ENCODE data around the gene CTH.
"Not testable (repeated sequence)": the region's sequence is repeated elsewhere in the genome, so short reads cannot be mapped to it uniquely, and the experiment has no call there.

CTH gene

DNA sequence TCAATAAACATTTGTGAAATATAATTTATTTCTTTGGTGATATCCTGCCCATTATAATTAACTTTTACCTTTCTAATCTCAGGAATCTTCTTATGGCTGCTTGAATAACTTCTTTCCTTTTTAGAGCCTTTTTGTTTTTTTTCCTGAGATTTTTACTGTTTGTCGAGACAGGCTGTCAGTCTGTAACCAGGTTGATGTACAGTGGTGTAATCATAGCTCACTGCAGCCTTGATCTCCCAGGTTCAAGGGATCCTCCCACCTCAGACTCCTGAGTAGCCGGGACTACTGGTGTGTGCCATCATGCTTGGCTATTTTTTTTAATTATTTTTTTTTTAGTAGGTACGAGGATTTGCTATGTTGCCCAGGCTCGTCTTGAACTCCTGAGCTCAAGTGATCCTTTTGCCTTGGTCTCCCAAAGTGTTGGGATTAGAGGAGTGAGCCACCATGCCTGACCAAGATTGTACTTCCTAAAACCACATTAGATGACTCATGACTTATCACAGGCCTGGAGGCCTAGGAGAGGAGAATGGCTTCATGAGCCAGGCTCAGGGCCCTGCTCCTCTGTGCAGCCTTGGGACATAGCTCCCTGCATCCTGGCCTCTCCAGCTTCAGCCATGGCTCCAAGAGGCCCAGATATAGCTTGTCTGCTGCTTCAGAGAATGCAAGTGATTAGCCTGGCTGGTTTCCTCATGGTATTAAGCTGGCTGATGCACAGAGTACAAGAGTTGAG lies 48.6 kb downstream of the CTH start:
- no peak for DNase-seq

DNA sequence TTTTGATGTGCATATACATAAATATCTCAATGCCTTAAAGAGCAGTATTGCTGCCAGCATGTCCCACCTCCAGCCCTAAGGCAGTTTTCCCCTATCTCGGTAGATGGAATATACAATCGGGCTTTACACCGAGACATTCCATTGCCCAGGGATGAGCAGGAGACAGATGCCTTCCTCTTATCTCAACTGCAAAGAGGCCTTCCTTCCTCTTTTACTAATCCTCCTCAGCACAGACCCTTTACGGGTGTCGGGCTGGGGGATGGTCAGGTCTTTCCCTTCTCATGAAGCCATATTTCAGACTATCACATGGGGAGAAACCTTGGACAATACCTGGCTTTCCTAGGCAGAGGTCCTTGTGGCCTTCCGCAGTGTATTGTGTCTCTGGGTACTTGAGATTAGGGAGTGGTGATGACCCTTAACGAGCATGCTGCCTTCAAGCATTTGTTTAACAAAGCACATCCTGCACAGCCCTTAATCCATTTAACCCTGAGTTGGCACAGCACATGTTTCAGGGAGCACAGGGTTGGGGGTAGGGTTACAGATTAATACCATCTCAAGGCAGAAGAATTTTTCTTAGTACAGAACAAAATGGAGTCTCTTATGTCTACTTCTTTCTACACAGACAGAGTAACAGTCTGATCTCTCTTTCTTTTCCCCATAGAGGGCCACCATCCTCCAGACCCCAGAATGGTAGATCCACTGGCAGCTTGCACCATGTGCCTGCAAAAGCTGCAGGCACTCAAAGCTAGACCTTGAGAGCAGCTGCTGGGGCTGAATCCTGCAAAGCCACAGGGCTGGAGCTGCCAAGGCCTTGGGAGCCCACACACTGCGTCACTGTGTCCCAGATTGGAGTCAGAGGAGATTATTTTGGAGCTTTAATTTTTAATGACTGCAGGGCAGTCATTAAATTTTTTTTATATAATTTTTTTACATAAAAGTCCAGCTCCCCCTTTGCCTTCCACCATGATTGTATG lies 50.0 kb downstream of the CTH start:
- peak; percentile 38 to 58 for DNase-seq

DNA sequence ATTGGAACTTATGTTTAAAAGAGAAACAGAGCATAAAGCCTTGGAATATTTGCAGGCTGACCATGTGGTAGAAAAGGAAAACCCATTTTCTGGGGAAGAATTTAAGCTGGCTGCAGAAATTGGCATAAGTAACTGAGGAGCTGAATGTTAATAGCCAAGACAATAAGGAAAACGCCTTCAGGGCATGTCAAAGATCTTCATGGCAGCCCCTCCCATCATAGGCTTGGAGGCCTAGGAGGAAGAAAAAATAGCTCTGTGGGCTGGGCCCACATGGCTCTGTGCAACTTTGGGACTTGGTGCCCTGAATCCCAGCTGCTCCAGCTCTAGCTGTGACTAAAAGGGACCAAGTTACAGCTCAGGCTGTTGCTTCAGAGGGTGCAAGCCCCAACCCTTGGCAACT lies 51.5 kb downstream of the CTH start:
- no peak for DNase-seq

DNA sequence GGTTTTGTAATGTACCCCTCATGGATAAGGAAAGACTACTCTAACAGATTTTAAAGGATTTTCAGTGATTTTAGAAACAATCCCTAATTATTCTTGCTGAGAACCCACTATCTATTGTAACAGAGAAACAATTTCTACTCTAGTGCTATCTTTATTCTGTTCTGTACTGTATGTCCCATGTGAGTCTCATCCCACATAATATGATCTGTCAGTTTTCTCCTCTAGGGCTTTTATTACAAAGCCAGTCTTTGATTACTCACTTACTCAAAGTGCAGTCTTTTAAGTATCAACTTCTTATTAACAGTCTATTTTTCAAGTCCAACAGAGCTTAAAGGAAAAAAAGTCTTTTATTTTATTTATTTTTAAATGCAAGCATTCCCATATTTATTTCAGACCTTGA lies 54.8 kb downstream of the CTH start:
- no peak for DNase-seq

DNA sequence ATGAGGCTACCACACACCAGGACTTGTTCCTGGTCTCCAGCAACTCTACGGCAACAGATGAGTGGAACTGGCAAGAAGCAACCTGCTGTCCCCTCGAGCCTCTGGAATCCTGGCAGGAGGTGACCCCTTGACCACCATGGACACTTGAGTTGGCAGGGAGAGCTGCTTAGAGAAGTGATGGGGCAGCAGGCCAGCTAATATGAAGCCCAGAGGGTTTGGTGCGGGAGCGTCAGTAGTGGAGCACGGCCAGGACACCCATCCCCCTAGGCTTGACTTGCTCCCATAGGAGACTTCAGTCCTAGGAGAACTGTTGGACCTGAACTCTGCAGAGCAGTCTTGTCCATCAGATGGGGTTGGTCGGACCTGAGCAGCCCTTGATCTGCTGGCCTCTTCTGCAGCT lies 56.5 kb downstream of the CTH start:
- no peak for DNase-seq

DNA sequence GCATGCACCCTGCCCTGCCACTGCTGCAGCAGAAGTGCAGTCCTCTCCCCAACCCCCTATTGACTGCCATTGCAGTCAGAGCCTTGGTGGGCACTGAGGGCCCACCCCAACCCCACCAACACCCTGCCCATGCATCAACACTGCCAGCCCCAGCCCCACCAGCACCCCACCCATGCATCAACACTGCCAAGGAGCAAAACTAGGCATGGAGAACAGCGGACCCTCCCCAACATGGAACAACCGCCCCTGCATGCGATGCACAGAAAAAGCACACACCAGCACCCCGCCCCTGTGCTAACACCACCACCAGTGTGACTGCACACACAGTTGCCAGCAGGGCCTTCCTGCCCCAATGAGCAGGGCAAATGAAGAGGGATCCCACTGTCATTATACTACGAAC lies 57.1 kb downstream of the CTH start:
- no peak for DNase-seq

DNA sequence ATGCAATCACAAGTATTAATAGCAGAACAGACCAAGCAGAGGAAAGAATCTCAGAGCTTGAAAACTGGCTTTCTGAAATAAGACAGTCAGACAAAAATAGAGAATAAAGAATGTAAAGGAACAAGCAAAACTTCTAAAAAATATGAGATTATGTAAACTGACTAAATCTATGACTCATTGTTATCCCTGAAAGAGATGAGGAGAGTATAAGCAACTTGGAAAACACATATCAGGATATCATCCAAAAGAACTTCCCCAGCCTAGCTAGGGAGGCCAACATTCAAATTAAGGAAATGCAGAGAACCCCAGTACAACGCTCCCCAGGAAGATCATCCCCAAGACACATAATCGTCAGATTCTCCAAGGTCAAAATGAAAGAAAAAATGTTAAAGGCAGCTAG lies 58.1 kb downstream of the CTH start:
- DNase-seq, result not testable (repeated sequence)

DNA sequence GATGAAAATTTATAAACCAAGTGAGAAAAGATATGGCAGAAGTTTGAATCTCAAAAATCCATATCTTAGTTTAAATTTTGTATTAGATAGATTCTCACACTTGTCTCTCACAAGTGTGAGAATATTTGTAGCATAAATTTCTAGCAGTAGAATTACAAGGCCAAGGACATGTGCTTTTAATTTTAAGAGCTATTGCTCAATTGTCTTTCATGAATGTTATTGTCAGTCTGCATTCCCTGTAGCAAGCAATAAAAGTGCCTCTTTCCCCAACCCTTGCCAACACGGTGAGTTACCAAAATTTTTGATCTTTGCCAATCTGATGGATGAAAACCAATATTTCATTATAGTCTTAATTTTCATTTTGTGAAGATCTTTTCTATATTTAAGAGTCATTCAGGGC lies 64.0 kb downstream of the CTH start:
- DNase-seq, result no peak

DNA sequence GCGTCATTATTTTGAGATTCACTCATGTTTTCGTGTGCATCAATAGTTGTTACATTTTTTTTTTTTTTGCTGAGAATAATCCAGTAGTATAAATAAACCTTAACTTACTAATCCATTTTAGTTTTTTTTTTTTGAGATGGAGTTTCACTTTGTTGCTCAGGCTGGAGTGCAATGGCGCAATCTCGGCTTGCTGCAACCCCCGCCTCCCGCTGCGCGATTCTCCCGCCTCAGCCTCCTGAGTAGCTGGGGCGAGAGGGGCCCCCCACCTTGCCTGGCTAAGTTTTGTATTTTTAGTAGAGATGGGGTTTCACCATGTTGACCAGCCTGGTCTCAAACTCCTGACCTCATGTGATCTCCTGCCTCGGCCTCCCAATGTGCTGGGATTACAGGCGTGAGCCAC lies 66.0 kb downstream of the CTH start:
- no peak for DNase-seq

DNA sequence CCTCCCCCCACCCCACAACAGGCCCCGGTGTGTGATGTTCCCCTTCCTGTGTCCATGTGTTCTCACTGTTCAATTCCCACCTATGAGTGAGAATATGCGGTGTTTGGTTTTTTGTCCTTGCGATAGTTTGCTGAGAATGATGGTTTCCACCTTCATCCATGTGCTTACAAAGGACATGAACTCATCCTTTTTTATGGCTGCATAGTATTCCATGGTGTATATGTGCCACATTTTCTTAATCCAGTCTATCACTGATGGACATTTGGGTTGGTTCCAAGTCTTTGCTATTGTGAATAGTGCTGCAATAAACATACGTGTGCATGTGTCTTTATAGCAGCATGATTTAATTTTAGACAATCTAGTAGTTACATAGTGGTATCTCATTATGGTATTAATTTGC lies 66.8 kb downstream of the CTH start:
- not testable (repeated sequence) for DNase-seq

DNA sequence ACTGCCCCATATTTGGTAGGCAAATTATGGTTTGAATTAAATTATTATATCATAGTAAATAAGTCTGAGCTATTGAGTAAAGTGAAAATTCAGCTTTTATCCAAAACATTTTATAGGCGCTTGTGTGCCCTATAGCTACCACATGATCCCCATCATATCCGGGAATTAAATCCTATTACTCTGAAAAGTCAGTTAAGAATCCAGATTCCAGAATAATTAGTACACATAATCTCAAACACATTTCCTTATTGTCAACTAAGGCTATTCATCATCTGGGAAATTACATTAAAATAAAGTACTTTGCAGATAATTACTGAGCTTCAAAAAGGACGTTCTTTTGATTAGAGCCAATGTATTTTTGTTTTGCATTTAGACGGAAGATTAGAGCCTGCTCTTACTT lies 72.3 kb downstream of the CTH start:
- peak in 1 of 2 experiments; percentile 39 for DNase-seq

DNA sequence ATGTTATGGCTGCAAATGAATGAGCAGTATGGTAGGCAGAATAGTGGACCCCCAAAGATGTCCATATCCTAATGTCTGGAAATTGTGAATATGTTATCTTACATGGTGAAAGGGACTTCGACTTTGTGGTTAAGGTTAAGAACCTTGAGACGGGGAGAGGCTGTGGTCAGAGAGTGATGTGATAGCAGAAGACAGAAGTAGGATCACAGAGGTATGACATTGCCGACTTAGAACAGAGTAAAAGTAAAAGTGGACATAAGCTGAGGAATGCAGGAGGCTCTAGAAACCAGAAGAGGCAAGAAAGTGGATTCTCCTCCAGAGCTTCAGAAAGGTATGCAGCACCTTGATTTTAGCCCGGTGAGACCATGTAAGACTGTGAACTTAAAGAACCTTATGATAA lies 74.6 kb downstream of the CTH start:
- DNase-seq, result no peak

DNA sequence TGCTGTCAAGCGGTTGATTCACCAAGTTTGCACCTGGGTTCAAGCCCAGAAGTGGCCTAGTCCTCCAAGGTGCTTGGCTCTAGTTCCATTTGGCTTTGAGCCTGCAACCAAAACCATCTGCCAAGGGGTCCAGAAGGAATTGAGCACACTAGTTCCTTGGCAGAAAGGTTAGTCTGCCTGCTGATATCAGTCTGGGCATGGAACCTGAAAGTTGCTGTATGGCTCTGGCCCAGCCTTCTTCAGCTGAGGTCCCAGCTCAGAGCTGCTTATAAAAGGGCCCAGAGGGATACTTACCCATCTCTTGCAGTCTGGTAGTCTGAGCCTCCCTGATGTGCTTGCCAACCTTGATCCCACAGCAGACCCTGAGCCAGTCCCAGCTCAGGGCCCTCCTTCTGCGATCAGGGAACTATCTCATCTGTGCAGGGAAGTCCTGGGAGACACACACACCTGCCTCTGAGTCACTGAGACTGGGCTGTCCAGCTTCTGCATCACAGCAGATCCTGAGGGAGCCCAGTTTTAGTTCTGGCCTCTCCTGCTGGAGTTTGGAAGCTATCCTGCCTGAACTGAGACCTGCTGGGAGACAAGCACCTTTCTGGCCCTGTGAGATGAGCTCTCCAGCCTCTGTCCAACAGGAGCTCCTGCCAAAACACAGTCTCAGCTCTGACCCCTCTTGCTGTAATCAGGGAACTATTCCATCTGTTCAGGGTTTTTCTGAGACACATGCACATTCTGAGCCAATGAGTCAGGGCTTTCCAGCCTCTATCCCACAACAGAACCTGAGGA lies 75.8 kb downstream of the CTH start:
- peak in 1 of 2 experiments; percentile 21 for DNase-seq

DNA sequence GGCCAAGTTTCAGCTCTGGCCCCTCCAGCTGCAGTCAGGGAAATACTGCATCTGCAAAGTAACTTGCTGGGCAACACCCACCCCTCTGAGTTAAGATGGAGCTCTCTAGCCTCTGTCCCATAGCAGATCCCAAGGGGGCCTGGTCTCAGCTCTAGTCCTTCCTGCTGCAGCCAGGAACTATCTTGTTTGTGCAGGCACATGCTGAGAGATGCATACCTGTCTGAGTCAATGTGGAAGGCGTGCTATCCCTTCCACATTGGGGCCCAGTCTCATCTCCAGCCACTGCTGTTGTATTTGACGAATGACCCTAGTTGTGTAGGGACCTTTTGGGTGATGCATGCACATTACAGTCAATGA lies 76.4 kb downstream of the CTH start:
- no peak for DNase-seq

DNA sequence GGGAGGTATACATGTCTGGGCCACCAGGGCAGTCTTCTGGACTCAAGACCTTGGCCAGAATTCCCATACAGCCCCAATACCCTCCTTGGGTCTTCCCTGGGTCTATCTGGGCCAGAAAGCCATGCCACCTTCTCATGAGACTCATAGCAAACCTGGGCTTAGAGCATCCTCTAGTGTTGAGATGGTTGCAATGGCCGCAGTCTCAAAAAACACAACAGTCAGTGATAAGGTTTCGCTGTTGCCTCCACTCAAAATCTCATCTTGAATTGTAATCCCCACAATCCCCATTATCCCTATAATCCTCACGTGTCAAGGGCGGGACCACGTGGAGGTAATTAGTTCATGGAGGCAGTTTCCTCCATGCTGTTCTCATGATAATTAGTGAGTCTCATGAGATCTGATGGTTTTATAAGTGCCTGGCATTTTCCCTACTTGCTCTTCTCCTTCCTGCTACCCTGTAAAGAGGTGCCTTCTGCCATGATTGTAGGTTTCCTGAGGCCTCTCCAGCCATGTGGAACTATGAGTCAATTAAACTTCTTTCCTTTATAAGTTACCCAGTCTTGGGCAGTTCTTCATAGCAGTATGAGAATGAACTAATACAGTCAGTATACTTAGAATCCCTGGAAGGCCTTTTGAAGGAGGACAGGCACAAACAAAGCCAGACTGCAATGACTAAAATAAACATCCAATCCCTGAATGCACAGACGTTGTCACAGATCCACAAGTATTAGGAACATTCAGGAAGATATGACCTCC lies 77.0 kb downstream of the CTH start:
- peak; percentile 96 for DNase-seq

Measured in NCI-H524 (cell line).